Activated CD4-positive, alpha-beta memory T cell treated with anti-CD3 and anti-CD28 coated beads for 36 hours (primary cell): ENCODE results near the gene ADSL. TPM values are rescaled to one million over a fixed set of nuclear protein-coding genes. Genes with fewer than 3 reads are reported as not detected.

Experiments
- CTCF ChIA-PET: fragments of 350-600 bp; sonication (Branson Sonifier 250); formaldehyde crosslinking; loops from one replicate; lab custom pipeline; 2021; ENCODE audit warnings: antibody characterized with exemption, inconsistent platforms; lab: Charles Lee
- POLR2A ChIA-PET: fragments of 350-600 bp; sonication (Branson Sonifier 250); formaldehyde crosslinking; loops from one replicate; lab custom pipeline; 2021; ENCODE audit warnings: antibody characterized with exemption; lab: Charles Lee
- DNase-seq: peaks from one replicate; pipeline ENCODE4 v3.0.0-alpha.2; 2020
- H3K27ac Mint-ChIP-seq: one replicate; pipeline ENCODE4 v1.8.0; 2021; ENCODE audit warnings: mixed read lengths
- H3K27me3 Mint-ChIP-seq: one replicate; pipeline ENCODE4 v1.8.0; 2021; ENCODE audit warnings: mixed read lengths
- H3K36me3 Mint-ChIP-seq: one replicate; pipeline ENCODE4 v1.8.0; 2021; ENCODE audit warnings: mixed read lengths
- H3K4me1 Mint-ChIP-seq: one replicate; pipeline ENCODE4 v1.8.0; 2021; ENCODE audit warnings: low read depth, mixed read lengths
- H3K4me3 Mint-ChIP-seq: one replicate; pipeline ENCODE4 v1.8.0; 2021; ENCODE audit warnings: mild to moderate bottlenecking, mixed read lengths
- H3K9me3 Mint-ChIP-seq: one replicate; pipeline ENCODE4 v1.8.0; 2021; ENCODE audit warnings: mixed read lengths
- intact Hi-C: fragments of 100-400 bp; cut with micrococcal nuclease; formaldehyde crosslinking; loops from one replicate; pipeline ENCODE4 v1.15.1; 2023
- total RNA-seq, 2 experiments: library from RNA; stranded (reverse); gene quantifications; one replicate each; pipeline ENCODE4 v1.2.3, GENCODE V29; 2021

The ADSL gene
- total RNA-seq, 2 experiments from 2014 or later: 143 to 146 TPM

GRCh38 chr22:40313007-40313406 is 33.3 kb upstream of the ADSL start:
- H3K9me3 Mint-ChIP-seq: no peaks in the 10 kb centered on the region
- H3K4me1 Mint-ChIP-seq: peaks cover 30% of the 10 kb centered on the region
- H3K27me3 Mint-ChIP-seq: no peaks in the 10 kb centered on the region
- H3K27ac Mint-ChIP-seq: peak overlapping the region; percentile 11
- no peak overlapping the region for H3K4me3 Mint-ChIP-seq
- no peak for DNase-seq
- H3K36me3 Mint-ChIP-seq: peaks cover 54% of the 10 kb centered on the region
- intact Hi-C loops: no loop called here
- ChIA-PET POLR2A (no interaction called here), CTCF (no interaction called here)

- Mint-ChIP-seq H3K27me3 (no peaks in the 10 kb centered on the region), H3K4me3 (no peak overlapping the region), H3K27ac (peak overlapping the region; percentile 12), H3K4me1 (peaks cover 20% of the 10 kb centered on the region), H3K9me3 (no peaks in the 10 kb centered on the region), H3K36me3 (peaks cover 49% of the 10 kb centered on the region)
- DNase-seq: no peak
- intact Hi-C loops: no loop called here
- ChIA-PET CTCF (no interaction called here), POLR2A (no interaction called here)
Measured at GRCh38 chr22:40314041-40314440, 32.3 kb upstream of the ADSL start.

GRCh38 chr22:40320687-40321086 is 25.6 kb upstream of the ADSL start:
- no peaks in the 10 kb centered on the region for H3K9me3 Mint-ChIP-seq
- H3K4me1 Mint-ChIP-seq: peaks cover 63% of the 10 kb centered on the region
- intact Hi-C loops: loop anchor here (10.0 kb wide), 1 partner anchor 376 kb away; no protein-coding TSS in a partner anchor
- H3K27ac Mint-ChIP-seq: peak overlapping the region; percentile 82
- CTCF ChIA-PET: no interaction called here
- no peaks in the 10 kb centered on the region for H3K27me3 Mint-ChIP-seq
- POLR2A ChIA-PET: no interaction called here
- DNase-seq: no peak
- H3K4me3 Mint-ChIP-seq: no peak overlapping the region
- H3K36me3 Mint-ChIP-seq: peaks cover 45% of the 10 kb centered on the region

GRCh38 chr22:40322021-40322420 is 24.3 kb upstream of the ADSL start:
- intact Hi-C loops: loop anchor here (10.0 kb wide), 1 partner anchor 377 kb away; no protein-coding TSS in a partner anchor
- Mint-ChIP-seq H3K36me3 (peaks cover 35% of the 10 kb centered on the region), H3K4me3 (no peak overlapping the region), H3K27me3 (no peaks in the 10 kb centered on the region), H3K4me1 (peaks cover 69% of the 10 kb centered on the region), H3K27ac (peak overlapping the region; percentile 26), H3K9me3 (no peaks in the 10 kb centered on the region)
- CTCF ChIA-PET: interaction anchor here (0.9 to 1.4 kb wide), 3 partner anchors 25 to 270 kb away, joined by 3 to 5 read pairs (median 4); no protein-coding TSS in a partner anchor
- DNase-seq: no peak
- POLR2A ChIA-PET: no interaction called here

- H3K36me3 Mint-ChIP-seq: peaks cover 26% of the 10 kb centered on the region
- peak overlapping the region; percentile 97 for H3K27ac Mint-ChIP-seq
- H3K9me3 Mint-ChIP-seq: no peaks in the 10 kb centered on the region
- intact Hi-C loops: loop anchor here (10.0 kb wide), 1 partner anchor 378 kb away; no protein-coding TSS in a partner anchor
- POLR2A ChIA-PET: interaction anchor here (1.5 to 1.6 kb wide), 2 partner anchors 12 to 24 kb away, joined by 3 to 5 read pairs; no protein-coding TSS in a partner anchor
- CTCF ChIA-PET: interaction anchor here (0.6 to 1.4 kb wide), 4 partner anchors 24 to 1209 kb away, joined by 3 to 5 read pairs (median 4); no protein-coding TSS in a partner anchor
- H3K4me1 Mint-ChIP-seq: peaks cover 78% of the 10 kb centered on the region
- no peaks in the 10 kb centered on the region for H3K27me3 Mint-ChIP-seq
- DNase-seq: no peak
- no peak overlapping the region for H3K4me3 Mint-ChIP-seq
Measured at GRCh38 chr22:40322818-40323447, 23.4 kb upstream of the ADSL start.

- peak overlapping the region; percentile 74 for H3K4me3 Mint-ChIP-seq
- peak overlapping the region; percentile 97 for H3K27ac Mint-ChIP-seq
- ChIA-PET POLR2A (interaction anchor here (0.6 to 1.6 kb wide), 5 partner anchors 11 to 271 kb away, joined by 3 to 5 read pairs (median 3); no protein-coding TSS in a partner anchor), CTCF (interaction anchor here (0.9 to 1.0 kb wide), 2 partner anchors 23 to 25 kb away, joined by 3 to 5 read pairs; no protein-coding TSS in a partner anchor)
- H3K27me3 Mint-ChIP-seq: no peaks in the 10 kb centered on the region
- H3K36me3 Mint-ChIP-seq: peaks cover 24% of the 10 kb centered on the region
- peak; percentile 52 for DNase-seq
- peaks cover 86% of the 10 kb centered on the region for H3K4me1 Mint-ChIP-seq
- no peaks in the 10 kb centered on the region for H3K9me3 Mint-ChIP-seq
- intact Hi-C loops: loop anchor here (1.0 to 10.0 kb wide), 4 partner anchors 12 to 379 kb away; partner anchors contain the start of gene TNRC6B
Measured at GRCh38 chr22:40323681-40324171, 22.6 kb upstream of the ADSL start.

GRCh38 chr22:40324468-40325305 is 21.6 kb upstream of the ADSL start:
- Mint-ChIP-seq H3K4me1 (peaks cover 91% of the 10 kb centered on the region), H3K27me3 (no peaks in the 10 kb centered on the region), H3K36me3 (peaks cover 24% of the 10 kb centered on the region), H3K27ac (peak overlapping the region; percentile 97), H3K9me3 (no peaks in the 10 kb centered on the region), H3K4me3 (peak overlapping the region; percentile 74)
- peak; percentile 64 for DNase-seq
- ChIA-PET POLR2A (interaction anchor here (0.5 to 1.6 kb wide), 7 partner anchors 15 to 271 kb away, joined by 3 to 5 read pairs (median 4); partner anchors contain the start of gene ADSL), CTCF (interaction anchor here (0.9 to 3.1 kb wide), 6 partner anchors 12 to 791 kb away, joined by 3 to 21 read pairs (median 4); partner anchors contain the start of gene TNRC6B)
- intact Hi-C loops: loop anchor here (1.0 to 10.0 kb wide), 8 partner anchors 11 to 380 kb away; partner anchors contain the start of genes ADSL and TNRC6B

- no peaks in the 10 kb centered on the region for H3K9me3 Mint-ChIP-seq
- DNase-seq: peak; percentile 86
- H3K27me3 Mint-ChIP-seq: no peaks in the 10 kb centered on the region
- H3K4me3 Mint-ChIP-seq: peak overlapping the region; percentile 74
- intact Hi-C loops: loop anchor here (1.0 to 10.0 kb wide), 7 partner anchors 21 to 381 kb away; partner anchors contain the start of genes ADSL and TNRC6B
- H3K36me3 Mint-ChIP-seq: peaks cover 24% of the 10 kb centered on the region
- CTCF ChIA-PET: interaction anchor here (1.0 to 3.1 kb wide), 4 partner anchors 11 to 791 kb away, joined by 3 to 21 read pairs (median 4); partner anchors contain the start of gene TNRC6B
- peak overlapping the region; percentile 97 for H3K27ac Mint-ChIP-seq
- POLR2A ChIA-PET: interaction anchor here (0.7 to 1.0 kb wide), 4 partner anchors 20 to 281 kb away, joined by 3 to 4 read pairs (median 4); partner anchors contain the start of gene ADSL
- H3K4me1 Mint-ChIP-seq: peaks cover 91% of the 10 kb centered on the region
Measured at GRCh38 chr22:40325315-40325714, 21.0 kb upstream of the ADSL start.

- H3K36me3 Mint-ChIP-seq: peaks cover 12% of the 10 kb centered on the region
- peaks cover 94% of the 10 kb centered on the region for H3K4me1 Mint-ChIP-seq
- intact Hi-C loops: loop anchor here (5.0 to 10.0 kb wide), 2 partner anchors 270 to 382 kb away; no protein-coding TSS in a partner anchor
- DNase-seq: no peak
- ChIA-PET CTCF (interaction anchor here (0.8 to 3.1 kb wide), 3 partner anchors 9 to 41 kb away, joined by 3 to 21 read pairs (median 6); no protein-coding TSS in a partner anchor), POLR2A (no interaction called here)
- no peak overlapping the region for H3K4me3 Mint-ChIP-seq
- H3K27me3 Mint-ChIP-seq: no peaks in the 10 kb centered on the region
- no peaks in the 10 kb centered on the region for H3K9me3 Mint-ChIP-seq
- peak overlapping the region; percentile 77 for H3K27ac Mint-ChIP-seq
Measured at GRCh38 chr22:40326905-40327735, 19.2 kb upstream of the ADSL start.

- peak overlapping the region; percentile 77 for H3K27ac Mint-ChIP-seq
- DNase-seq: no peak
- H3K9me3 Mint-ChIP-seq: no peaks in the 10 kb centered on the region
- H3K4me1 Mint-ChIP-seq: peaks cover 95% of the 10 kb centered on the region
- CTCF ChIA-PET: interaction anchor here (1.5 kb wide), 1 partner anchor 17 kb away, joined by 6 read pairs; the partner anchor contains the start of gene ADSL
- H3K36me3 Mint-ChIP-seq: no peaks in the 10 kb centered on the region
- no peaks in the 10 kb centered on the region for H3K27me3 Mint-ChIP-seq
- intact Hi-C loops: loop anchor here (5.0 to 10.0 kb wide), 2 partner anchors 272 to 384 kb away; no protein-coding TSS in a partner anchor
- POLR2A ChIA-PET: no interaction called here
- H3K4me3 Mint-ChIP-seq: no peak overlapping the region
Measured at GRCh38 chr22:40328546-40329456, 17.5 kb upstream of the ADSL start.
